Coronary artery (tissue), 2 donors: ENCODE data around the gene AP2S1.

Source experiments
- DNase-seq: peaks from one replicate; pipeline ENCODE4 v3.0.0-alpha.2; 2017; ENCODE audit warnings: low spot score
- H3K27ac ChIP-seq, 2 donors: fragments of 200-600 bp; sonication (generic); one replicate each; pipeline ENCODE4 v1.5.1; 2016 to 2019
- H3K4me3 ChIP-seq: fragments of 200-600 bp; sonication (generic); 2 replicates; pipeline ENCODE4 v1.5.1; 2016; ENCODE audit warnings: mild to moderate bottlenecking, moderate library complexity
- CTCF ChIP-seq: fragments of 200-600 bp; sonication (generic); IDR thresholded peaks from one replicate; pipeline ENCODE4 v1.5.1; 2019; ENCODE audit warnings: antibody characterized with exemption

The AP2S1 gene

GRCh38 chr19:46850228-46851203 is at the start of gene AP2S1:
AP2S1 (minus strand) TSS chr19:46850846; CDS start chr19:46850766, 80 bp downstream.
- no peak for TF ChIP-seq CTCF
- peak within 1 kb of the TSS; percentile 81 for H3K4me3 ChIP-seq
- peak; percentile 99 for DNase-seq
- H3K27ac ChIP-seq, result peak within 1 kb of the TSS; percentile 83 to 91

DNA sequence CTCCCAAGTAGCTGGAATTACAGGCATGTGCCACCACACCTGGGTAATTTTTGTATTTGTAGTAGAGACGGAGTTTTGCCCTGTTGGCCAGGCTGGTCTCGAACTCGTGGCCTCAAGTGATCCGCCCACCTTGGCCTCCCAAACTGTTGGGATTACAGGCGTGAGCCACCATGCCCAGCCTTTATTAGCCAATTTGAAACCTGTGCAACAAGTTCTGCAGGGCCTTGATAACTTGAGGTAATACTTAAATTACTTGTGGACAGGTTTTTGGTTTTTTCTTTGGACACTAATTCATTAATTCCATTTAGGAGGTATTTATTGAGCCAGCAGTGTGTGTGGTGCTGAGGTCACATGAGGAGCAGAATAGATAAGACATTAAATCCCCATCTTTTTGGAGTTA is 49.7 kb upstream of the AP2S1 start:
- Histone ChIP-seq H3K4me3 (no peak overlapping the region), H3K27ac (no peak overlapping the region)
- DNase-seq, result no peak
- TF ChIP-seq CTCF, result no peak

- Histone ChIP-seq H3K4me3 (peak overlapping the region; percentile 4), H3K27ac (no peak overlapping the region)
- DNase-seq, result no peak
- TF ChIP-seq CTCF, result no peak
These were observed 48.1 kb upstream of the AP2S1 start for GRCh38 chr19:46898731-46899130.

DNA sequence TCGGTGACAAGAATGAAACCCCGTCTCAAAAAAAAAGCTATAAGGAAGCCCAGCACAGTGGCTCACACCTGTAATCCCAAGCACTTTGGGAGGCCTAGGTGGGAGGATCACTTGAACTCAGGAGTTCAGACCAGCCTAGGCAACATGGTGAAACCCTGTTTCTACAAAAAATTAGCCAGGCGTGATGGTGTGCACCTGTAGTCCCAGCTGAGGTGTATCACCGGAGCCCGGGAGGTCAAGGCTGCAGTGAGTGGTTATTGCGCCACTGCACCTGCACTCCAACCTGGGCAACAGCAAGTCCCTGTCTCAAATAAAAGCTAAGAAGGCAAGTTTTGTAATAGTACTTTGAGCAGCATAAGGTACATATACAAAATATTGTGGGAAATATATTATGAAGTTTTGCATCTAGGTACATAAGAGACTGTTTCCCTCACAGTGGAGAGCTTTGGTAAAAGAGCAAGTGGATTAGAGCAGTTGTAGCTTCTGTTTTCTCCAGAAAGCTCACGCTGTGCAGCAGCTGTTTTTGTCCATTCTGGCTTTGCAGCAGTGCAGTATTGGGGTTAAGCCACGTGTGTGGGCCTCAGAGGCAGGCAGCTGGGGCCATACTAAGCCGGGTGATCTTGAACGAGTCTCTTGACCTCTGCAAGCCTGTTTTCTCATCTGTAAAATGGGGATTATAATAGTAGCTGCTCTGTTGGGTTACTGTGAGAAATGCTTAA is 45.6 kb upstream of the AP2S1 start:
- no peak for DNase-seq
- H3K4me3 ChIP-seq, result no peak overlapping the region
- no peak for TF ChIP-seq CTCF
- H3K27ac ChIP-seq, result no peak overlapping the region

DNA sequence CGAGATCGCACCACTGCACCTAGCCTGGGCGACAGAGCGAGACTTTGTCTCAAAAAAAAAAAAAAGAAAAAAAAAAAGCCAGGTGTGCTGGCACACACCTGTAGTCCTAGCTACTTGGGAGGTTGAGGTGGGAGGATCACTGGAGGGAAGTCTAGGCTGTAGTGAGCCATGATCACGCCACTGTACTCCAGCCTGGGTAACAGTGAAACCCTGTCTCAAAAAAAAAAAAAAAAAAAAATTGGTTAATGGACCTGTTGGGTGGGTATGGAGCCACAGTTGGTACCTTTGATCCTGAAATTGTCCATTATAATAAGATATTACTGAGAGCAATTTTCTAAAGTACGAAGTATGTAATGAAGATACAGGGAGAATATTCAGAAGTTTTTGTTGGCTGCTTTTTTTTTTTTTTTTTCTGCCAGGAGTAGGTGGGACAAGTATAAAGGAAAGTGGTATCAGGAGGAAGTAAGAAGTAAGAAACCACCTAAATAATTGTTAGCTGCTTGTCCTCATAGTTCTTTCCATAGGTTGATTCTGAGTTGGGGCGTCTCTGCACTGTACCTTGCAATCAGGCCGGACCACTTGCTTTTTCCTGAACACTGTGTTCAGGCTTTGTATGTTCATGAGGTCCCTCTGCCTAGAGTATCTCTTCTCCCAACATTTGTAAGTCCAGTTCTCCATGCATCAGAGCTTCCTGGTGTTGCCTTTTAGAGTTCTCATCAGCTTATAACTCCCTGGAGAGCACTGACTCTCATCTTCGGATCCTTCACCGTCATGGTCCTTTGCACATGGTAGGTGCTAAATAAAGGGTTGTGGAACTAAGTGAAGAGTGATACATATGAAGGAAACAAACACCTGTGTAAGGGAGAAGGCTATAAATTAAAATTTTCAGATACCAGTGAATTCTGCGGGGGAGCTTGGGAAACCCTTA is 41.9 kb upstream of the AP2S1 start:
- no peak overlapping the region for H3K27ac ChIP-seq
- no peak overlapping the region for H3K4me3 ChIP-seq
- no peak for TF ChIP-seq CTCF
- no peak for DNase-seq

- TF ChIP-seq CTCF, result no peak
- H3K27ac ChIP-seq, result no peak overlapping the region
- DNase-seq, result no peak
These were observed 40.0 kb upstream of the AP2S1 start for GRCh38 chr19:46890423-46891170.

More at GRCh38 chr19:46890423-46891170, 40.0 kb upstream of the AP2S1 start:
- H3K4me3 ChIP-seq, result no peak overlapping the region
